ENCODE results near the gene JAGN1. TPM values are rescaled to one million over a fixed set of nuclear protein-coding genes. Genes with fewer than 3 reads are reported as not detected.

Gene JAGN1
- total and polyA plus RNA-seq, 2 of the 8 experiments (the other 6 are each of a cell fraction or from before 2014, with no cell fraction given) = 26.9 to 51.6 TPM

- Histone ChIP-seq H3K9me3 (ENCODE audit: insufficient read depth in 2 of 2, low read depth in 1 of 2, low read length in 1 of 2) (peaks cover 0 to 4% of the 10 kb centered on the region in 2 experiments; a peak in 2 of 4 replicates), H3K23me2 (ENCODE audit: low read depth, low read length) (peaks cover 10% of the 10 kb centered on the region; the same call in 1 of the 2 replicates), H2BK20ac (ENCODE audit: low read length) (no peak within 1 kb of the TSS), H3K18ac (ENCODE audit: extremely low read depth, low read length) (peak within 1 kb of the TSS; percentile 88), H4K8ac (ENCODE audit: extremely low read depth, insufficient read depth, low read length) (peak within 1 kb of the TSS; percentile 28), H3K4me3 (ENCODE audit: extremely low read depth in 1 of 4, insufficient read depth in 2 of 4, low read depth in 3 of 4, low read length in 4 of 4) (peak within 1 kb of the TSS; percentile 46 to 72 (median 48)), H3K27me3 (replicated peaks in 1 of 4; ENCODE audit: control insufficient read depth in 3 of 4, extremely low read depth in 1 of 4, insufficient read depth in 3 of 4, low read length in 3 of 4) (peaks cover 0 to 18% (median 10%) of the 10 kb centered on the region in 4 experiments; a peak in 5 of 7 replicates), H3K4ac (replicated peaks; ENCODE audit: insufficient read length, low read depth, low read length) (peak within 1 kb of the TSS; percentile 58), H3K4me2 (ENCODE audit: insufficient read depth in 1 of 2, low read depth in 2 of 2, low read length in 2 of 2) (peak within 1 kb of the TSS; percentile 74 to 84), H2AK5ac (ENCODE audit: low read depth, low read length) (peak within 1 kb of the TSS; percentile 77; the same call in 1 of the 2 replicates), H3K27ac (ENCODE audit: low read depth, low read length) (no peak within 1 kb of the TSS), H3K79me2 (ENCODE audit: control insufficient read depth in 1 of 2, insufficient read depth in 2 of 2, low read length in 2 of 2) (no peaks in the 10 kb centered on the region), H3K9ac (replicated peaks in 1 of 4; ENCODE audit: extremely low read depth in 1 of 4, low read depth in 3 of 4, low read length in 3 of 4) (peak within 1 kb of the TSS in 1 of 4 experiments; percentile 24; a peak in 2 of 7 replicates), H2BK12ac (ENCODE audit: low read depth, low read length) (no peak within 1 kb of the TSS; the same call in 1 of the 2 replicates), H3K23ac (ENCODE audit: insufficient read length) (no peak within 1 kb of the TSS), H2AFZ (ENCODE audit: low read length) (no peak within 1 kb of the TSS), H2BK5ac (ENCODE audit: low read depth, low read length) (no peak within 1 kb of the TSS), H3K36me3 (ENCODE audit: control insufficient read depth in 2 of 4, insufficient read depth in 4 of 4, low read length in 3 of 4) (no peaks in the 10 kb centered on the region), H2BK120ac (replicated peaks; ENCODE audit: low read depth, low read length) (no peak within 1 kb of the TSS), H2BK15ac (ENCODE audit: low read length) (peak within 1 kb of the TSS; percentile 49), H4K5ac (ENCODE audit: insufficient read length, low read depth, low read length) (no peak within 1 kb of the TSS), H3K79me1 (ENCODE audit: low read depth, low read length) (no peaks in the 10 kb centered on the region), H3K56ac (replicated peaks; ENCODE audit: insufficient read length, low read depth, low read length) (no peak within 1 kb of the TSS), H4K91ac (replicated peaks; ENCODE audit: insufficient read length, low read length) (no peak within 1 kb of the TSS), H4K20me1 (replicated peaks in 1 of 2; ENCODE audit: control insufficient read depth in 1 of 2, insufficient read depth in 2 of 2, low read length in 2 of 2) (no peaks in the 10 kb centered on the region), H3K14ac (ENCODE audit: insufficient read length) (no peak within 1 kb of the TSS), H3K4me1 (replicated peaks in 1 of 4; ENCODE audit: control insufficient read depth in 3 of 4, insufficient read depth in 4 of 4, low read length in 3 of 4) (peaks cover 0 to 20% (median 17%) of the 10 kb centered on the region in 4 experiments; a peak in 6 of 7 replicates)
- WGBS, 2 experiments (ENCODE audit: extremely low coverage in 1 of 2, insufficient coverage in 1 of 2, insufficient read length in 1 of 2, insufficient replicate concordance in 2 of 2, low coverage in 1 of 2, low lambda C conversion rate in 2 of 2, missing lambda C conversion rate in 1 of 2) = 31% methylated on average over 19 of the region's 19 CpGs; no CpG with 5 or more reads in 1 of the 2 experiments
- DNase-seq (ENCODE audit: low read depth in 1 of 2, low spot score in 2 of 2) (peak; percentile 70 to 81), FAIRE-seq (no peak)
- TF ChIP-seq POLR2A (IDR thresholded peaks at IDR 0.05; ENCODE audit: control extremely low read depth in 1 of 2, low read depth in 2 of 2, low read length in 2 of 2) = 0 out of 3 replicates have a peak, but pooled peaks of 1 of the 2 experiments have one; percentile 20
- peak in 1 of 2 experiments; percentile 71; a peak in 1 of 3 replicates for TF ChIP-seq EP300 (IDR thresholded peaks at IDR 0.05; ENCODE audit: borderline replicate concordance in 1 of 2, low read depth in 2 of 2, low read length in 2 of 2)
- no peak for TF ChIP-seq JUND (IDR thresholded peaks at IDR 0.05; ENCODE audit: low read length)
- TF ChIP-seq, protein P1, sequence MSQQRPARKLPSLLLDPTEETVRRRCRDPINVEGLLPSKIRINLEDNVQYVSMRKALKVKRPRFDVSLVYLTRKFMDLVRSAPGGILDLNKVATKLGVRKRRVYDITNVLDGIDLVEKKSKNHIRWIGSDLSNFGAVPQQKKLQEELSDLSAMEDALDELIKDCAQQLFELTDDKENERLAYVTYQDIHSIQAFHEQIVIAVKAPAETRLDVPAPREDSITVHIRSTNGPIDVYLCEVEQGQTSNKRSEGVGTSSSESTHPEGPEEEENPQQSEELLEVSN (IDR thresholded peaks at IDR 0.05) = peak; percentile 58
- ChIA-PET POLR2A (ENCODE audit: partially characterized antibody) (interaction anchor here (0.7 to 5.5 kb wide), 12 partner anchors 9 to 32 kb away, joined by 3 to 43 read pairs (median 5); partner anchors contain the start of genes CRELD1, IL17RE and JAGN1), CTCF (ENCODE audit: partially characterized antibody) (interaction anchor here (0.9 to 9.1 kb wide), 10 partner anchors 12 to 98 kb away, joined by 3 to 76 read pairs (median 3); partner anchors contain the start of genes CRELD1 and IL17RE)
Measured at GRCh38 chr3:9916734-9917680, 26.6 kb downstream of the JAGN1 start, which contains the start of gene IL17RC. IL17RC (plus strand) TSS chr3:9917098; CDS start chr3:9917316, 218 bp downstream.
